GM20431 (cell line): ENCODE results near the gene GRAMD1B.
"Not testable (repeated sequence)": the region's sequence is repeated elsewhere in the genome, so short reads cannot be mapped to it uniquely, and the experiment has no call there.

Experiments used
- in situ Hi-C: fragments of 300-500 bp; cut with MseI, MboI; formaldehyde crosslinking; loops from one replicate; pipeline ENCODE4 v1.15.0; 2020; ENCODE audit warnings: low sequenced_read_pairs; ENCODE audit not compliant: unreplicated experiment

The GRAMD1B gene

GRCh38 chr11:123549926-123550917, 120.2 kb downstream of the GRAMD1B start:
- in situ Hi-C loops = loop anchor here (10.0 kb wide), 1 partner anchor 65 kb away; no protein-coding TSS in a partner anchor

- in situ Hi-C loops = no loop called here
Observed at GRCh38 chr11:123551079-123551478, 121.0 kb downstream of the GRAMD1B start.

GRCh38 chr11:123556633-123557032, 126.6 kb downstream of the GRAMD1B start:
- in situ Hi-C loops = no loop called here

GRCh38 chr11:123558536-123559315, 128.7 kb downstream of the GRAMD1B start:
- in situ Hi-C loops = no loop called here

GRCh38 chr11:123559523-123559955, 129.5 kb downstream of the GRAMD1B start:
- in situ Hi-C loops = no loop called here

GRCh38 chr11:123560006-123560405, 129.9 kb downstream of the GRAMD1B start:
- in situ Hi-C loops = no loop called here

GRCh38 chr11:123561431-123561800, 131.3 kb downstream of the GRAMD1B start:
- in situ Hi-C loops = no loop called here

- in situ Hi-C loops = no loop called here
Observed at GRCh38 chr11:123562158-123562557, 132.1 kb downstream of the GRAMD1B start.

- in situ Hi-C loops = no loop called here
Observed at GRCh38 chr11:123562829-123563228, 132.8 kb downstream of the GRAMD1B start.

- in situ Hi-C loops = no loop called here
Observed at GRCh38 chr11:123564221-123564620, 134.2 kb downstream of the GRAMD1B start.

- in situ Hi-C loops = no loop called here
Observed at GRCh38 chr11:123566852-123567251, 136.8 kb downstream of the GRAMD1B start.

GRCh38 chr11:123567466-123567865, 137.4 kb downstream of the GRAMD1B start:
- in situ Hi-C loops = no loop called here

- in situ Hi-C loops = no loop called here
Observed at GRCh38 chr11:123568367-123568870, 138.3 kb downstream of the GRAMD1B start.

GRCh38 chr11:123569393-123569792, 139.3 kb downstream of the GRAMD1B start:
- in situ Hi-C loops = no loop called here

- in situ Hi-C loops = no loop called here
Observed at GRCh38 chr11:123570939-123571580, 141.0 kb downstream of the GRAMD1B start.

- in situ Hi-C loops = not testable (repeated sequence)
Observed at GRCh38 chr11:123572791-123573190, 142.7 kb downstream of the GRAMD1B start.

- in situ Hi-C loops = no loop called here
Observed at GRCh38 chr11:123573286-123573685, 143.2 kb downstream of the GRAMD1B start.

- in situ Hi-C loops = no loop called here
Observed at GRCh38 chr11:123575441-123575840, 145.4 kb downstream of the GRAMD1B start.

- in situ Hi-C loops = no loop called here
Observed at GRCh38 chr11:123576082-123576481, 146.0 kb downstream of the GRAMD1B start.

GRCh38 chr11:123576501-123576900, 146.4 kb downstream of the GRAMD1B start:
- in situ Hi-C loops = no loop called here
